H1 (cell line): ENCODE data around the gene MXRA7. TPM values are rescaled to one million over a fixed set of nuclear protein-coding genes. Genes with fewer than 3 reads are reported as not detected.

Experiments used
- RAD21 ChIP-seq, 2 experiments: IDR thresholded peaks in 1 of 2; conservative IDR thresholded peaks in 1 of 2; 2 replicates each; pipeline ENCODE4 v1.6.1; 2011; ENCODE audit warnings: low read depth in 2 of 2, low read length in 2 of 2, improper control_type of control experiment in 1 of 2, inconsistent platforms in 1 of 2, mild to moderate bottlenecking in 1 of 2, moderate library complexity in 1 of 2
- ZNF274 ChIP-seq: IDR thresholded peaks from 2 replicates; pipeline ENCODE4 v1.7.0; 2012; ENCODE audit warnings: low read length, borderline replicate concordance; ENCODE audit errors: extremely low read depth
- polyA plus RNA-seq, 7 experiments: library from polyadenylated mRNA; depleted of rRNA in 3 of 7; stranded (reverse) in 5 of 7; unstranded in 2 of 7; fragments of >200 nt in 5 of 7; fragments of 200-250 nt in 2 of 7; gene quantifications; 1 replicate in 5 of 7; 2 replicates in 1 of 7; 4 replicates in 1 of 7; pipeline versions ENCODE4 v1.2.1 to v1.2.3, GENCODE V29; 2011 to 2013; ENCODE audit warnings: missing spikeins in 2 of 7, mixed read lengths in 2 of 7
- total RNA-seq: library from RNA; stranded (reverse); fragmentation: NEBNext Ultra II Directional; extraction: Animal tissue kit (Norgen Biotek cat#: 25700); gene quantifications from 2 replicates; pipeline ENCODE4 v1.2.1, GENCODE V29; 2021

The MXRA7 gene
- total and polyA plus RNA-seq, 2 of the 8 experiments (the other 6 are each of a cell fraction or from before 2014, with no cell fraction given), result 17.8 to 26.6 TPM

GRCh38 chr17:76707985-76708807 is 2.6 kb downstream of the MXRA7 start (continued):
- TF ChIP-seq RAD21 (IDR thresholded peaks at IDR 0.05 in 1 of 2, conservative IDR thresholded peaks at IDR 0.05 in 1 of 2; ENCODE audit: low read depth in 2 of 2, low read length in 2 of 2) (peak; percentile 44 to 57; a peak in 3 of 4 replicates), ZNF274 (no peak)
